Mesenteric fat pad (tissue), 1 donor: ENCODE data around the gene DPY19L3. TPM values are rescaled to one million over a fixed set of nuclear protein-coding genes. Genes with fewer than 3 reads are reported as not detected.
"Not testable (repeated sequence)": the region's sequence is repeated elsewhere in the genome, so short reads cannot be mapped to it uniquely, and the experiment has no call there.

Experiments used
- DNase-seq: peaks from one replicate; pipeline ENCODE4 v3.0.0-alpha.2; 2020; ENCODE audit warnings: low spot score
- total RNA-seq: library from RNA; stranded (reverse); fragmentation: NEBNext Ultra II Directional; extraction: Animal tissue kit (Norgen Biotek cat#: 25700); gene quantifications from one replicate; pipeline ENCODE4 v1.2.1, GENCODE V29; 2021
- donor health status: DM: yes; HTN: yes; CAD: no.

The DPY19L3 gene
- total RNA-seq, 1 donor from 2014 or later, result 25.3 TPM

DNA sequence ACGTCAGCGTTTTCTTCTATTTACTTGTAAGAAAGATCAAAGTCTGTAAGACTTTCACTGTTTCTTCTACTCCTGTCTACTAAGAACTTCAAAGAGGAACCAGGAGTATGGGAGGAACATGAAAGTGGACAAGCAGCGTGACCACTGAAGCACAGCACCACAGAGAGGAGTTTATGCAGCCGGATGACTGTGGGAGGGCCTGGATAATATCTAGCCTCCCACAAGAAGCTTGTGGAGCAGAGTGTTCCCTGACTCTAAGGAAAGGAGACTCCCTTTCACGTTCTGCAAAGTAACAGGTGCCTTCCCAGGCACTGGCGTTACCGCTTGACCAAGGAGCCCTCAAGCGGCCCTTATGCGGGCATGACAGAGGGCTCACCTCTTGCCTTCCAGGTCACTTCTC lies 91.8 kb downstream of the DPY19L3 start:
- DNase-seq, result no peak

DNA sequence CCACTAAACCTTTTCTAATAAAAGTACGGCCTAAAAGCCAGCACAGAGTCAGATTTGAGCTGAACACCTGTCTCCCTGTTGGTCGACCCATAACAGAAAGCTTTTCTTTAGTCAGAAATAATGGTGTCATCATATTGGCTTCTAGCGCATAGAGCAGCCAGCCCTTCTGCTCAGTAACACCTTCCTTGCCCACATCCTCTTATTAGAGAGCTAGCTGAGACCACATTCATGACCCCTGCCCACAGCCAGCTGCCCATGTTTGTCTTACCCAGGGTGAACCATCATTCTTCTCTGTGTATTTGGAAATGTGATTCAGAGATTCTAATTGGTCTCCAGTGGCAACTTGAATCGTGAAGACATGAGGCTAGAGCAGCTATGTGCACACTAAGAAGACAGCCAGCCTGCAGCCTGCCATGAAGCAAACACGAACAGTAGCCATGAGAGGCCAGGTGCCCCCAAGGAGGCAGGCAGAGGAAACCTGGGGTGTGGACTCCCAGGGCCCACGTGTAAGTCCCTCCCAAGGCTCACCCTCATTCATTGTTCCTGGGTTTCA lies 93.2 kb downstream of the DPY19L3 start:
- no peak for DNase-seq

- DNase-seq, result not testable (repeated sequence)
These were observed 106.9 kb downstream of the DPY19L3 start for GRCh38 chr19:32512498-32512897.

GRCh38 chr19:32519023-32519422 lies 113.5 kb downstream of the DPY19L3 start:
- no peak for DNase-seq

DNA sequence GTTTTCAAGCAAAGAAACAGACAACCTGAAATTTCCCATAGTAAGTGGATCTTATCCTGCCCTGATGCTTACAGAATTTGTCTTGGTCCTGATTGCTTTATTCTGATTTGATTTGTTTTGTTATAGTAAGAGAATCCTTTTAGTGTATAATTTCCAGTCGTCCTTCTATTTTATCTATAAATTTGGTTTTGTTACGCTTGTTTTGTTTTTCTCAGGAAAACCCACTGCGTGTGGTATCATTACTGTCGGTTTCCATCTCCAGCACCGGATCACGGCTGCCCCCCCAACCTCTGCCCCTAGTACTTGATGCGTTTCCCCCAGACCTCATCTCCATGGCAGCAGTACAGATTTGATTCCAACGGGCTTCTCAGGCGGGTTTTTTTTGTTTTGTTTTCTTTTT lies 117.4 kb downstream of the DPY19L3 start:
- no peak for DNase-seq

DNA sequence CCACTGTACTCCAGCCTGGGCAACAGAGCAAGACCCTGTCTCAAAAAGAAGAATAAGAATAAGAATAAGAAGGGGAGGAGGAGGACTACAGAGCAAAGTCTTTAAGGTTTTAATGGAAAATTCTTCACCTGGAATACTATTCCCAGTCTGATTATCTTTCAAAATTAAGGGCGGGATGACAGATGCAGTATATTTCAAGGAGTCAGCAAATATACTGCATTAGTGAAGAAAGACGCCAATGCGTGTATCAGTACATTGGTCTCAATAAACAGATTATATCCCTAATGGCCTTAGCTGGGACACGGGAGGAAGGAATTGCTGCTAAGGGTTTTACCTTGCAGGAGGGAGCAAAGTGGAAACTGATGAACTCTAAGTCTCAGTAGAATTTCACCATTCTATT lies 121.3 kb downstream of the DPY19L3 start:
- no peak for DNase-seq

- no peak for DNase-seq
These were observed 125.2 kb downstream of the DPY19L3 start for GRCh38 chr19:32530773-32531172.

DNA sequence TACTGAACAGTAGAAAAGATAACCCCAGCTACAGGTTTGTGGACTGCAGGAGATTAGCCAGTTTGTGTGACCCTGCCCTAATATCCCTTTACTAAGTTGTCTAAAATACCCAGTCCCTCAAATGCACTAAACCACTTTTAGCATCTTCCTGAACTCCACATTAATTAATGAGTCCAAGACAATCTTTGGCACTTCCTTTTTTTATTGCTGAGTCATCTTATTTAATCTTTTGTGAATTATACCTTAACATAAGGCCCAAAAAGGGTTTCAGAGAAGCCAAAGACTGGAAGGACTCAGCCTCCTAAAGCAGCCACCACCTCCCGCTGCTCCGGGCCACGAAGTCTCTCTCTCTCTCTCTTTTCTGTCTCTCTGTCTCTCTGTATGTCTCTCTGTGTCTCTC lies 126.7 kb downstream of the DPY19L3 start:
- DNase-seq, result no peak

Other genes with a start within 250 kb of the DPY19L3 start
- gene ZNF507, start 60.2 kb upstream of the DPY19L3 start, total RNA-seq, result 15.8 TPM
- 84.5 TPM for gene PDCD5, start 175.4 kb downstream of the DPY19L3 start, total RNA-seq